ENCODE results near the gene FDX2. TPM values are rescaled to one million over a fixed set of nuclear protein-coding genes. Genes with fewer than 3 reads are reported as not detected.
"Not testable (repeated sequence)": the region's sequence is repeated elsewhere in the genome, so short reads cannot be mapped to it uniquely, and the experiment has no call there.

FDX2 gene
- total and polyA plus RNA-seq, 2 donors (not counting 1 experiment from before 2014, with no cell fraction given): 13.9 to 21.5 TPM

GRCh38 chr19:10283301-10284064 lies 32.3 kb downstream of the FDX2 start:
- no peak overlapping the region for H3K27ac ChIP-seq (ENCODE audit: low read length in 2 of 2)
- no peak overlapping the region for H3K4me3 ChIP-seq (ENCODE audit: control extremely low read depth in 1 of 5, extremely low read depth in 1 of 5, insufficient read depth in 1 of 5, low read depth in 2 of 5, low read length in 4 of 5)
- H3K9me3 ChIP-seq (ENCODE audit: control extremely low read depth in 1 of 3, control insufficient read depth in 2 of 3, insufficient read depth in 1 of 3, low read length in 2 of 3): peaks cover 0 to 17% (median 0%) of the 10 kb centered on the region in 3 donors
- H3K36me3 ChIP-seq (replicated peaks in 1 of 2; ENCODE audit: control extremely low read depth in 1 of 2, control insufficient read depth in 1 of 2, extremely low read depth in 1 of 2, insufficient read depth in 2 of 2, low read length in 1 of 2): peaks cover 2 to 33% of the 10 kb centered on the region in 2 experiments
- H3K9ac ChIP-seq (ENCODE audit: low read length): no peak overlapping the region
- no peaks in the 10 kb centered on the region for H3K79me2 ChIP-seq (ENCODE audit: control insufficient read depth, insufficient read depth, low read length)
- Mint-ChIP-seq H3K9me3 (ENCODE audit: insufficient read depth) (no peaks in the 10 kb centered on the region), H3K4me3 (no peak overlapping the region), H3K4me1 (peaks cover 33% of the 10 kb centered on the region), H3K27me3 (peaks cover 6% of the 10 kb centered on the region), H3K27ac (no peak overlapping the region)
- WGBS (ENCODE audit: insufficient coverage): 87% methylated on average over 13 of the region's 23 CpGs
- no peak for TF ChIP-seq EZH2 (IDR thresholded peaks at IDR 0.05; ENCODE audit: borderline replicate concordance, insufficient read depth, low read depth, low read length, poor library complexity, severe bottlenecking)
- TF ChIP-seq CTCF (IDR thresholded peaks at IDR 0.05): no peak
- no peak overlapping the region for H3K4me2 ChIP-seq (replicated peaks; ENCODE audit: low read depth, low read length, poor library complexity, severe bottlenecking)
- peaks cover 29 to 31% of the 10 kb centered on the region in 2 donors for H3K4me1 ChIP-seq (ENCODE audit: control insufficient read depth in 2 of 2, insufficient read depth in 2 of 2, low read length in 2 of 2)
- ChIA-PET CTCF (interaction anchor here (1.2 kb wide), 1 partner anchor 12 kb away, joined by 4 read pairs; the partner anchor contains the start of gene ICAM1), POLR2A (no interaction called here)
- H2AFZ ChIP-seq (ENCODE audit: insufficient read depth, low read depth, low read length, poor library complexity, severe bottlenecking): no peak overlapping the region
- DNase-seq: no peak
- intact Hi-C loops (cut with micrococcal nuclease): no loop called here
- H3K27me3 ChIP-seq (replicated peaks in 1 of 4; ENCODE audit: control extremely low read depth in 1 of 4, control insufficient read depth in 3 of 4, insufficient read depth in 4 of 4, low read length in 3 of 4): peaks cover 0 to 18% (median 10%) of the 10 kb centered on the region in 4 experiments
- ATAC-seq (ENCODE audit: low read depth): no peak
- H4K20me1 ChIP-seq (ENCODE audit: control insufficient read depth, insufficient read depth, low read length, poor library complexity, severe bottlenecking): no peaks in the 10 kb centered on the region

DNA sequence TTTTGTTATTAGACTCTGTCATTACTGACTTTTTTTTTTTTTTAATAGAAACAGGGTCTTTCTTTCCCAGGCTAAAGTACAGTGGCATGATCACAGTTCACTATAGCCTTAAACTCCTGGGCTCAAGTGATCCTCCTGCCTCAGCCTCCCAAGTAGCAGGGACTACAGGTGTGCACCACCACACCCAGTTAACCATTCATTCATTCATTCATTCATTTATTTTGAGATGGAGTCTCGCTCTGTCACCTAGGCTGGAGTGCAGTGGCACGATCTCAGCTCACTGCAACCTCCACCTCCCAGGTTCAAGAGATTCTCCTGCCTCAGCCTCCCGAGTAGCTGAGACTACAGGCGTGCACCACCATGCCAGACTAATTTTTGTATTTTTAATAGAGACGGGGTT lies 33.8 kb downstream of the FDX2 start:
- H3K4me1 Mint-ChIP-seq: peaks cover 22% of the 10 kb centered on the region
- H3K27ac Mint-ChIP-seq; H3K4me3 Mint-ChIP-seq; H3K27me3 ChIP-seq (replicated peaks in 1 of 4; ENCODE audit: control extremely low read depth in 1 of 4, control insufficient read depth in 3 of 4, insufficient read depth in 4 of 4, low read length in 3 of 4); H3K27me3 Mint-ChIP-seq; H3K4me2 ChIP-seq (replicated peaks; ENCODE audit: low read depth, low read length, poor library complexity, severe bottlenecking); H3K9ac ChIP-seq (ENCODE audit: low read length); H3K9me3 ChIP-seq (ENCODE audit: control extremely low read depth in 1 of 3, control insufficient read depth in 2 of 3, insufficient read depth in 1 of 3, low read length in 2 of 3); POLR2A ChIA-PET; intact Hi-C loops (cut with micrococcal nuclease); H4K20me1 ChIP-seq (ENCODE audit: control insufficient read depth, insufficient read depth, low read length, poor library complexity, severe bottlenecking); H2AFZ ChIP-seq (ENCODE audit: insufficient read depth, low read depth, low read length, poor library complexity, severe bottlenecking); DNase-seq; H3K9me3 Mint-ChIP-seq (ENCODE audit: insufficient read depth); ATAC-seq (ENCODE audit: low read depth); H3K4me3 ChIP-seq (ENCODE audit: control extremely low read depth in 1 of 5, extremely low read depth in 1 of 5, insufficient read depth in 1 of 5, low read depth in 2 of 5, low read length in 4 of 5); H3K79me2 ChIP-seq (ENCODE audit: control insufficient read depth, insufficient read depth, low read length); H3K27ac ChIP-seq (ENCODE audit: low read length in 2 of 2): not testable (repeated sequence)
- WGBS (ENCODE audit: insufficient coverage): 100% methylated on average over 2 of the region's 5 CpGs
- CTCF ChIA-PET: interaction anchor here (0.6 kb wide), 1 partner anchor 23 kb away, joined by 4 read pairs; no protein-coding TSS in a partner anchor
- H3K4me1 ChIP-seq (ENCODE audit: control insufficient read depth in 2 of 2, insufficient read depth in 2 of 2, low read length in 2 of 2): peaks cover 15 to 16% of the 10 kb centered on the region in 2 donors
- H3K36me3 ChIP-seq (replicated peaks in 1 of 2; ENCODE audit: control extremely low read depth in 1 of 2, control insufficient read depth in 1 of 2, extremely low read depth in 1 of 2, insufficient read depth in 2 of 2, low read length in 1 of 2): peaks cover 2 to 39% of the 10 kb centered on the region in 2 experiments

Measured in B cell (primary cell).